OCI-M1 (cell line): ENCODE data around the gene SLC22A1.
"Not testable (repeated sequence)": the region's sequence is repeated elsewhere in the genome, so short reads cannot be mapped to it uniquely, and the experiment has no call there.

Experiments
- DNase-seq: peaks from one replicate; lab custom pipeline; 2025; lab: John Stamatoyannopoulos, UW

SLC22A1 gene

GRCh38 chr6:160093946-160094345 is 27.7 kb upstream of the SLC22A1 start:
- no peak for DNase-seq

- no peak for DNase-seq
Measured at GRCh38 chr6:160095146-160095845, 26.3 kb upstream of the SLC22A1 start.

- peak; percentile 99 for DNase-seq
Measured at GRCh38 chr6:160101277-160102205, 20.1 kb upstream of the SLC22A1 start.

- no peak for DNase-seq
Measured at GRCh38 chr6:160102399-160102798, 19.2 kb upstream of the SLC22A1 start.

GRCh38 chr6:160102956-160103824 is 18.4 kb upstream of the SLC22A1 start:
- DNase-seq, result peak; percentile 44

GRCh38 chr6:160103825-160104100 is 17.9 kb upstream of the SLC22A1 start:
- no peak for DNase-seq

GRCh38 chr6:160104821-160105517 is 16.6 kb upstream of the SLC22A1 start:
- no peak for DNase-seq

GRCh38 chr6:160106010-160106409 is 15.6 kb upstream of the SLC22A1 start:
- no peak for DNase-seq

GRCh38 chr6:160106701-160107100 is 14.9 kb upstream of the SLC22A1 start:
- no peak for DNase-seq

- DNase-seq, result no peak
Measured at GRCh38 chr6:160108077-160108476, 13.5 kb upstream of the SLC22A1 start.

GRCh38 chr6:160110586-160111123 is 11.0 kb upstream of the SLC22A1 start:
- no peak for DNase-seq

- no peak for DNase-seq
Measured at GRCh38 chr6:160111806-160112205, 9.8 kb upstream of the SLC22A1 start.

- DNase-seq, result no peak
Measured at GRCh38 chr6:160112628-160113299, 8.9 kb upstream of the SLC22A1 start.

- not testable (repeated sequence) for DNase-seq
Measured at GRCh38 chr6:160114536-160114935, 7.1 kb upstream of the SLC22A1 start.

GRCh38 chr6:160115421-160115820 is 6.2 kb upstream of the SLC22A1 start:
- no peak for DNase-seq

GRCh38 chr6:160116411-160116810 is 5.2 kb upstream of the SLC22A1 start:
- no peak for DNase-seq

GRCh38 chr6:160117137-160117536 is 4.5 kb upstream of the SLC22A1 start:
- no peak for DNase-seq

GRCh38 chr6:160118620-160119229 is 2.9 kb upstream of the SLC22A1 start:
- no peak for DNase-seq

- no peak for DNase-seq
Measured at GRCh38 chr6:160120087-160120486, 1.5 kb upstream of the SLC22A1 start.

- DNase-seq, result no peak
Measured at GRCh38 chr6:160121981-160122380, 366 bp downstream of the SLC22A1 start.

- no peak for DNase-seq
Measured at GRCh38 chr6:160122744-160123143, 1.1 kb downstream of the SLC22A1 start.
